GM12873 (cell line): ENCODE measurements around the gene TMEM121B.

Experiments
- CTCF ChIP-seq: IDR thresholded peaks from 2 replicates; pipeline ENCODE4 v1.5.1; 2012; ENCODE audit warnings: low read depth, mild to moderate bottlenecking, moderate library complexity, low read length, control low read depth; ENCODE audit not compliant: insufficient read depth; ENCODE audit errors: missing control alignments

Gene TMEM121B

GRCh38 chr22:17086788-17087497 is 34.2 kb downstream of the TMEM121B start:
- TF ChIP-seq CTCF, result no peak

- TF ChIP-seq CTCF, result no peak
Measured at GRCh38 chr22:17086296-17086695, 34.9 kb downstream of the TMEM121B start.

GRCh38 chr22:17085277-17086181 is 35.6 kb downstream of the TMEM121B start:
- TF ChIP-seq CTCF, result no peak

GRCh38 chr22:17084554-17085276 is 36.4 kb downstream of the TMEM121B start, which contains the start of gene IL17RA:
TSS of gene IL17RA (plus strand) at chr22:17085000. CDS start at chr22:17085092, 92 bp downstream.
- TF ChIP-seq CTCF, result no peak

- TF ChIP-seq CTCF, result no peak
Measured at GRCh38 chr22:17083811-17084441, 37.2 kb downstream of the TMEM121B start.

- TF ChIP-seq CTCF, result no peak
Measured at GRCh38 chr22:17083255-17083654, 37.9 kb downstream of the TMEM121B start.

- no peak for TF ChIP-seq CTCF
Measured at GRCh38 chr22:17079572-17079971, 41.6 kb downstream of the TMEM121B start.
